Heart left ventricle (tissue), 13 donors: ENCODE measurements around the gene TM9SF3.
A peak's percentile ranks its signal among the peaks of the same experiment; 100 is the strongest.

ENCODE experiments used
- POLR2A ChIP-seq, 2 donors: fragments of 450-650 bp; IDR thresholded peaks; one replicate each; pipeline ENCODE4 v1.6.1; 2017; ENCODE audit warnings: antibody characterized with exemption in 2 of 2, mild to moderate bottlenecking in 2 of 2, moderate library complexity in 2 of 2
- TF ChIP-seq, protein P1 (sequence below), 12 donors: fragments of 200-600 bp; sonication (generic) in 4 of 12; IDR thresholded peaks; one replicate each; pipeline versions ENCODE4 v1.5.0 to v1.8.0; 2018 to 2022; ENCODE audit warnings: antibody characterized with exemption in 12 of 12, mild to moderate bottlenecking in 5 of 12
- donor health status: ischemic (EF 13 %, LVEDD 7.1; RV severe dilation, severe dysfunction).
- donor health status: DM: no; HTN: yes; CAD: no.
- donor health status: DM: no; HTN: no; CAD: no.
- donor health status: ischemic (EF 25% LVEDD 6.9; RV normal size, moderate dysfunction).
- donor health status: ischemic (EF 25% LVEDD 5.7; RV mildly dilated, moderate dysfunction).
- donor health status: ischemic (EF 35%, LVEDD 5.7; RV mildly dilated, moderate dysfunction).
- donor health status: nonischemic (EF 11% LVEDD 7.7; RV severe dilation, severe dysfunction).
- donor health status: DM: yes; HTN: yes; CAD: no.
- donor health status: PGD.
- donor health status: ischemic (EF 29% LVEDD 5.4; RV normal size, mild dysfunction).
- donor health status: nonischemic (EF 23%, LVEDD 6.1; RV moderate dilation, normal function).

DNA sequence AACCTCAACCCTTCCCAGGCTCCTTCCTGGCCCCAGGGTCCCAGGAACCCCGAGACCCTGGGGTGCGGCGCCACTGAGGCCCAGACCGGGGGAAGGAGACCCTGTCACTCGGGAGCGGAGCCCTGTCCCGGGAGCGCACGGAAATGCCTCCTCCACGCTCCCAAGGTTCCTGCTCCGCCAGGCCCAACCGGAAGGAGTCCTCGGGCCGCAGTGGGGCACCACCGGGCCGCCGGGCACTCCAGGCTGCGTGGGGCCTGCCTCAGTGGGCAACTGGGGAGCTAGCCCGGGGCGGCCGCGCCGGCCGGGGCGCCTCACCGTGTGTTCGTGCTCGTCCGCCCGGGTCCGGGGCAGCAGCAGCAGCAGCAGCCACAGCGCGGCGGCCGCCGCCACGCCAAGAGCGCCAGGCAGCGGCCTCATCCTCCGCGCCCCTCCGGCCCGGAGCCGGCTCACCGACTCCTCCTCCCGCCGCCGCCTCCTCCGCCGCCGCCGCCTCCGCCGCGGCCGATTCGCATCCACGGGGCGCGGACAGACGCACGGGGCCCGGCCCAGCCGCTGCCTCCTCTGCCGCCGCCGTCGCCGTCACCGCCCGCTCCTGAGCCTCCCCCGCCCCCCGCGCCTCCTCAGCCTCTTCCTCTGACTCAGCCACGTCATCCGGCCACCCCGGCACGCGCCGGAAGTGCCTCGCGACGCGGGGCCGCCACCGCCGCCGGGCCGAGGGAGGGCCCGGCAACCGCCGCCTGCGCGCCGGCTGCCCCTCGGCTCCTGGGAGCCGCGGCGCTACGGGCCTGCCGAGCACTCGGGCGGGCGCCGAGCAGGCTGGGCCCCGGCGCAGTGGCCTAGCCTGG is at the start of gene TM9SF3:
- TF ChIP-seq POLR2A (IDR thresholded peaks at IDR 0.05): peak in 1 of 2 donors; percentile 63
- TF ChIP-seq, protein P1, sequence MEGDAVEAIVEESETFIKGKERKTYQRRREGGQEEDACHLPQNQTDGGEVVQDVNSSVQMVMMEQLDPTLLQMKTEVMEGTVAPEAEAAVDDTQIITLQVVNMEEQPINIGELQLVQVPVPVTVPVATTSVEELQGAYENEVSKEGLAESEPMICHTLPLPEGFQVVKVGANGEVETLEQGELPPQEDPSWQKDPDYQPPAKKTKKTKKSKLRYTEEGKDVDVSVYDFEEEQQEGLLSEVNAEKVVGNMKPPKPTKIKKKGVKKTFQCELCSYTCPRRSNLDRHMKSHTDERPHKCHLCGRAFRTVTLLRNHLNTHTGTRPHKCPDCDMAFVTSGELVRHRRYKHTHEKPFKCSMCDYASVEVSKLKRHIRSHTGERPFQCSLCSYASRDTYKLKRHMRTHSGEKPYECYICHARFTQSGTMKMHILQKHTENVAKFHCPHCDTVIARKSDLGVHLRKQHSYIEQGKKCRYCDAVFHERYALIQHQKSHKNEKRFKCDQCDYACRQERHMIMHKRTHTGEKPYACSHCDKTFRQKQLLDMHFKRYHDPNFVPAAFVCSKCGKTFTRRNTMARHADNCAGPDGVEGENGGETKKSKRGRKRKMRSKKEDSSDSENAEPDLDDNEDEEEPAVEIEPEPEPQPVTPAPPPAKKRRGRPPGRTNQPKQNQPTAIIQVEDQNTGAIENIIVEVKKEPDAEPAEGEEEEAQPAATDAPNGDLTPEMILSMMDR (IDR thresholded peaks at IDR 0.05): peak in 2 of 12 donors; percentile 6 to 26
